OCI-LY3 (cell line): Measurements from ENCODE around the gene SCRN2.

Experiments
- CTCF ChIP-seq: fragments of 200-600, 300-600 bp; sonication (generic); IDR thresholded peaks from 2 replicates; pipeline ENCODE4 v1.5.1; 2014; ENCODE audit warnings: antibody characterized with exemption, low read length, low read depth
- EZH2phosphoT487 ChIP-seq: fragments of 200-600 bp; shearing (Covaris generic); IDR thresholded peaks from 2 replicates; pipeline ENCODE4 v1.6.1; 2018; ENCODE audit warnings: antibody characterized with exemption, mixed run types, low read depth

GRCh38 chr17:47840001-47840741, 902 bp downstream of the SCRN2 start:
- no peak for TF ChIP-seq CTCF
- TF ChIP-seq EZH2phosphoT487, result no peak
